22Rv1 (cell line): ENCODE measurements around the gene SERPINB1.

ENCODE experiments used
- CTCF ChIP-seq: fragments of 450-650 bp; IDR thresholded peaks from 2 replicates; pipeline ENCODE4 v1.5.1; 2017; ENCODE audit warnings: mild to moderate bottlenecking
- ZFX ChIP-seq: fragments of 450-650 bp; IDR thresholded peaks from 2 replicates; pipeline ENCODE4 v1.6.1; 2017; ENCODE audit warnings: antibody characterized with exemption, borderline replicate concordance

DNA sequence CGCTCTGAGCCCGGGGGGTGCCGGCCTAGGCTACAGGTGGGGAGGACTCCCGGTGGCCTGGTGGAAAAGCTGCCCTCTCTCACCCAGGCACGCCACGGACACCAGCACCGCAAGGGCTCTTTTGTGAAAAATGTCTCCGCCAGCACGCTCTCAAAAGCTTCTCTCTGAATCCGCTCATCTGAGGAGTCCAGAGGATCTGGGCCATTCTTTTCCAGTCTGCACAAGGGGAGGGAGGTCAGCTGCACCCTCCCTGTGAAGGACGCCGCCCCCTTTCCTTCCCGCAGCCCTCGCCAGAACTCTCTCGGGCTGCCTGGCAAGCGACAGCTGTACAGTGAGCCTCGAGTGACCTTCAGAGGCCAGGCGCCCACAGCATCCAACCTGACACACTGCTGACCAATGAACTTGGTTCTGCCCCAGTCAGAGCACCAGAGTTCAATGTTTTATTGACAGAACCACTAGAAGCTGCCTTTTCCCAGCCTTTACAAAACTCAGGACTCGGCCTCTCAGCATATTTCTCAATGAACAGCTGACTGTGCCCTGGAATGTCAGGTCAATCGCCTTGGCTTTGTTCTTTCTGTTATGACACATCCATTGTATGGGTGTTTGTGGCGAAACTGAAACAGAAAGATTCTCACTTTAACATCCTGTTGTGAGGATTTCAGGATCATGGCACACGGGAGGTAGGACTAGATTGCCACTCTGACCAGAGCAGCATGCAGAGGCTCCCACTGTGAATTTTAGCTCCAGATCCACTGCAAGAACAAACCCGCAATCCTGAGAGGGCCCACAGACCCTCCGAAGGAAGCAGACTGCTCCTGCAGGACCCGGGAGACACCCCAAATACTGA lies 34.8 kb upstream of the SERPINB1 start:
- TF ChIP-seq CTCF (no peak), ZFX (no peak)
